MM.1S (cell line): ENCODE results near the gene CNTLN.

Source experiments
- EZH2 ChIP-seq: fragments of 300-600 bp; sonication (generic); optimal IDR thresholded peaks from 2 replicates; pipeline ENCODE3; 2017; ENCODE audit warnings: low read depth, mild to moderate bottlenecking, antibody characterized with exemption, low read length, mixed read lengths
- TF ChIP-seq, protein P1 (sequence below): fragments of 300-600 bp; sonication (generic); IDR thresholded peaks from 2 replicates; pipeline ENCODE4 v1.5.1; 2016; ENCODE audit warnings: antibody characterized with exemption, low read length, mixed read lengths

DNA sequence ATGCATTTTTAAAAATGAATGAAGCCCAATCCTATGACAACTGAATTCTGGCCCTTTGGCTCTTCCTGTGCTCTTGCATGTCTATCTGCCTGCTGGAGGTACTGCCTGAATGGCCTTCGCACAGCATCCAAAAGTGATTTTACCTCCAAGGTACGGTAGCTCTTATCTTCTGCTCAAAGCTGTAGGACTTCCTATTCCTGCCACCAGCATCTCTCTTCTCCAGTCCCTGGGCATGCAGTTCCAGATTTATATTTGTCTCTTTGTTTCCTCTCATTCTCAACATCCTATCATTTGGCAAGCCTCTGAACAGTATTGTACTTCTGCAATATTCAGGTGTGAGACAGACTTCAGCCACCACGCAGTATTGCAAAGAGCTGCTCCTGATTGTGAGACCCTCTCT is 400.3 kb downstream of the CNTLN start:
- no peak for TF ChIP-seq EZH2
- TF ChIP-seq, protein P1, sequence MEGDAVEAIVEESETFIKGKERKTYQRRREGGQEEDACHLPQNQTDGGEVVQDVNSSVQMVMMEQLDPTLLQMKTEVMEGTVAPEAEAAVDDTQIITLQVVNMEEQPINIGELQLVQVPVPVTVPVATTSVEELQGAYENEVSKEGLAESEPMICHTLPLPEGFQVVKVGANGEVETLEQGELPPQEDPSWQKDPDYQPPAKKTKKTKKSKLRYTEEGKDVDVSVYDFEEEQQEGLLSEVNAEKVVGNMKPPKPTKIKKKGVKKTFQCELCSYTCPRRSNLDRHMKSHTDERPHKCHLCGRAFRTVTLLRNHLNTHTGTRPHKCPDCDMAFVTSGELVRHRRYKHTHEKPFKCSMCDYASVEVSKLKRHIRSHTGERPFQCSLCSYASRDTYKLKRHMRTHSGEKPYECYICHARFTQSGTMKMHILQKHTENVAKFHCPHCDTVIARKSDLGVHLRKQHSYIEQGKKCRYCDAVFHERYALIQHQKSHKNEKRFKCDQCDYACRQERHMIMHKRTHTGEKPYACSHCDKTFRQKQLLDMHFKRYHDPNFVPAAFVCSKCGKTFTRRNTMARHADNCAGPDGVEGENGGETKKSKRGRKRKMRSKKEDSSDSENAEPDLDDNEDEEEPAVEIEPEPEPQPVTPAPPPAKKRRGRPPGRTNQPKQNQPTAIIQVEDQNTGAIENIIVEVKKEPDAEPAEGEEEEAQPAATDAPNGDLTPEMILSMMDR: no peak
